ENCODE measurements around the gene DCLK3. TPM values are rescaled to one million over a fixed set of nuclear protein-coding genes. Genes with fewer than 3 reads are reported as not detected.

The DCLK3 gene
- total RNA-seq, 1 donor from 2014 or later: 0.12 TPM

- H3K27ac ChIP-seq: no peak overlapping the region
- H3K9me3 ChIP-seq: peaks cover 13% of the 10 kb centered on the region
- H3K4me1 ChIP-seq: no peaks in the 10 kb centered on the region
- TF ChIP-seq, protein P1, sequence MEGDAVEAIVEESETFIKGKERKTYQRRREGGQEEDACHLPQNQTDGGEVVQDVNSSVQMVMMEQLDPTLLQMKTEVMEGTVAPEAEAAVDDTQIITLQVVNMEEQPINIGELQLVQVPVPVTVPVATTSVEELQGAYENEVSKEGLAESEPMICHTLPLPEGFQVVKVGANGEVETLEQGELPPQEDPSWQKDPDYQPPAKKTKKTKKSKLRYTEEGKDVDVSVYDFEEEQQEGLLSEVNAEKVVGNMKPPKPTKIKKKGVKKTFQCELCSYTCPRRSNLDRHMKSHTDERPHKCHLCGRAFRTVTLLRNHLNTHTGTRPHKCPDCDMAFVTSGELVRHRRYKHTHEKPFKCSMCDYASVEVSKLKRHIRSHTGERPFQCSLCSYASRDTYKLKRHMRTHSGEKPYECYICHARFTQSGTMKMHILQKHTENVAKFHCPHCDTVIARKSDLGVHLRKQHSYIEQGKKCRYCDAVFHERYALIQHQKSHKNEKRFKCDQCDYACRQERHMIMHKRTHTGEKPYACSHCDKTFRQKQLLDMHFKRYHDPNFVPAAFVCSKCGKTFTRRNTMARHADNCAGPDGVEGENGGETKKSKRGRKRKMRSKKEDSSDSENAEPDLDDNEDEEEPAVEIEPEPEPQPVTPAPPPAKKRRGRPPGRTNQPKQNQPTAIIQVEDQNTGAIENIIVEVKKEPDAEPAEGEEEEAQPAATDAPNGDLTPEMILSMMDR (IDR thresholded peaks at IDR 0.05): no peak
- no peaks in the 10 kb centered on the region for H3K36me3 ChIP-seq
- H3K4me3 ChIP-seq: no peak overlapping the region
- H3K27me3 ChIP-seq (ENCODE audit: low read depth): no peaks in the 10 kb centered on the region
- ATAC-seq (no peak), DNase-seq (no peak)
- intact Hi-C loops (cut with DNase I): no loop called here
These were observed 38.9 kb upstream of the DCLK3 start for GRCh38 chr3:36803091-36803791.

- intact Hi-C loops (cut with DNase I): no loop called here
- Histone ChIP-seq H3K4me1 (no peaks in the 10 kb centered on the region), H3K4me3 (no peak overlapping the region), H3K27ac (no peak overlapping the region), H3K36me3 (no peaks in the 10 kb centered on the region), H3K27me3 (ENCODE audit: low read depth) (no peaks in the 10 kb centered on the region), H3K9me3 (peaks cover 6% of the 10 kb centered on the region)
- TF ChIP-seq, protein P1 (IDR thresholded peaks at IDR 0.05): no peak
- ATAC-seq (no peak), DNase-seq (no peak)
These were observed 36.3 kb upstream of the DCLK3 start for GRCh38 chr3:36800533-36801116.

GRCh38 chr3:36796881-36797280 lies 32.5 kb upstream of the DCLK3 start:
- no peak for DNase-seq
- Histone ChIP-seq H3K27ac (no peak overlapping the region), H3K4me3 (no peak overlapping the region), H3K27me3 (ENCODE audit: low read depth) (no peaks in the 10 kb centered on the region), H3K9me3 (no peaks in the 10 kb centered on the region), H3K36me3 (no peaks in the 10 kb centered on the region), H3K4me1 (no peaks in the 10 kb centered on the region)
- intact Hi-C loops (cut with DNase I): no loop called here
- TF ChIP-seq, protein P1 (IDR thresholded peaks at IDR 0.05): no peak
- no peak for ATAC-seq

DNA sequence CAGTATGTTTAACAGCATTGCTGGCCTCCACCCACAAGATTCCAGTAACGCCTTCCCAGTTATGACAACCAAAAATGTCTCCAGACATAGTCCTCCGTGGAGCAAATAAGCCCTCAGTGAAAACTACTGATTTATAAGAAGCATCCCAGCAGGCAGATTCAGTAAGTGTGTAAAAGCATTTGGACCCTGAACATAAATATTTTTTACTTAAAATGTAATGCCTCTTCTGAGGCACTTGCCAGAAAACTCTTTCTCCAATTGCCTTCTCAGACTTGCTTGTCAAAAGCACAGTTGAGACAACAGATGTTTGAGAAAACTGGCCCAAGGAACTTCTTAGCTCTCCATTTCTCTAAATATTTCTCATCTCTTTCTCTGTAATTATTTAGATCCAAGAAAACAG lies 31.8 kb upstream of the DCLK3 start:
- H3K4me1 ChIP-seq: no peaks in the 10 kb centered on the region
- no peaks in the 10 kb centered on the region for H3K27me3 ChIP-seq (ENCODE audit: low read depth)
- no peak overlapping the region for H3K4me3 ChIP-seq
- H3K27ac ChIP-seq: no peak overlapping the region
- intact Hi-C loops (cut with DNase I): no loop called here
- TF ChIP-seq, protein P1 (IDR thresholded peaks at IDR 0.05): no peak
- no peaks in the 10 kb centered on the region for H3K9me3 ChIP-seq
- no peak for DNase-seq
- no peaks in the 10 kb centered on the region for H3K36me3 ChIP-seq
- no peak for ATAC-seq

DNA sequence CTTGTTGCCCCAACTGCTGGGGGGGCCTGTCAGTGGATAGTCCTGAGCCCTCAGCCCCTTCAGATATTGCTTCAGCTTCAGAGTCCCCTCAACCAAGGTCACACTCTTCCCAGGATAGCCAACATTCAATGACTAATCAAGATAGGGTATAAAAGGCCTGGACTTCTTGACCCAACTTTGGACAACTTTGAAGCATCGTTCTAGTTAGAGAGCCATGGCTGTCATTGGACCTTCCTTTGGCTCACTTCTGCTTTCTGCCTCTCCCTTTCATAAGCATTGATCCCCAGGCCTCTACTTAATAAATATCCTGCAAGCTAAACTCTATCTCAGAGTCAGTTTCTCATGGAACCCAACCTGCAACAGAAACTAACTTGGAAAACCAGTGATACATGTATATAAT lies 31.3 kb upstream of the DCLK3 start:
- TF ChIP-seq, protein P1 (IDR thresholded peaks at IDR 0.05): no peak
- Histone ChIP-seq H3K27ac (no peak overlapping the region), H3K4me3 (no peak overlapping the region), H3K4me1 (no peaks in the 10 kb centered on the region), H3K36me3 (no peaks in the 10 kb centered on the region), H3K27me3 (ENCODE audit: low read depth) (no peaks in the 10 kb centered on the region), H3K9me3 (no peaks in the 10 kb centered on the region)
- intact Hi-C loops (cut with DNase I): no loop called here
- DNase-seq (no peak), ATAC-seq (no peak)
